ENCODE measurements around the gene ALOX15.
"Not testable (repeated sequence)": the region's sequence is repeated elsewhere in the genome, so short reads cannot be mapped to it uniquely, and the experiment has no call there.

The ALOX15 gene

GRCh38 chr17:4599505-4600281, 41.8 kb downstream of the ALOX15 start:
- H3K27ac Mint-ChIP-seq: no peak overlapping the region
- H3K9me3 Mint-ChIP-seq: no peaks in the 10 kb centered on the region
- DNase-seq (ENCODE audit: low spot score in 2 of 2): no peak
- peaks cover 17% of the 10 kb centered on the region for H3K27me3 Mint-ChIP-seq
- H3K4me3 Mint-ChIP-seq: no peak overlapping the region
- peaks cover 3% of the 10 kb centered on the region for H3K4me1 Mint-ChIP-seq
- H3K36me3 Mint-ChIP-seq: no peaks in the 10 kb centered on the region
- ATAC-seq (ENCODE audit: low read depth): no peak

- no peak for ATAC-seq (ENCODE audit: low read depth)
- H3K36me3 Mint-ChIP-seq: no peaks in the 10 kb centered on the region
- H3K27ac Mint-ChIP-seq: no peak overlapping the region
- peaks cover 3% of the 10 kb centered on the region for H3K4me1 Mint-ChIP-seq
- no peaks in the 10 kb centered on the region for H3K9me3 Mint-ChIP-seq
- DNase-seq (ENCODE audit: low spot score in 2 of 2): no peak
- no peak overlapping the region for H3K4me3 Mint-ChIP-seq
- peaks cover 15% of the 10 kb centered on the region for H3K27me3 Mint-ChIP-seq
Observed at GRCh38 chr17:4598776-4599504, 42.5 kb downstream of the ALOX15 start.

GRCh38 chr17:4597975-4598374, 43.5 kb downstream of the ALOX15 start:
- no peak overlapping the region for H3K4me3 Mint-ChIP-seq
- ATAC-seq (ENCODE audit: low read depth) (no peak), DNase-seq (ENCODE audit: low spot score in 2 of 2) (no peak)
- H3K36me3 Mint-ChIP-seq: no peaks in the 10 kb centered on the region
- H3K9me3 Mint-ChIP-seq: no peaks in the 10 kb centered on the region
- H3K27ac Mint-ChIP-seq: no peak overlapping the region
- peaks cover 3% of the 10 kb centered on the region for H3K4me1 Mint-ChIP-seq
- peaks cover 19% of the 10 kb centered on the region for H3K27me3 Mint-ChIP-seq

- ATAC-seq (ENCODE audit: low read depth) (no peak), DNase-seq (ENCODE audit: low spot score in 2 of 2) (no peak)
- no peaks in the 10 kb centered on the region for H3K36me3 Mint-ChIP-seq
- H3K27me3 Mint-ChIP-seq: peaks cover 24% of the 10 kb centered on the region
- no peak overlapping the region for H3K27ac Mint-ChIP-seq
- H3K4me1 Mint-ChIP-seq: peaks cover 3% of the 10 kb centered on the region
- no peaks in the 10 kb centered on the region for H3K9me3 Mint-ChIP-seq
- no peak overlapping the region for H3K4me3 Mint-ChIP-seq
Observed at GRCh38 chr17:4596636-4597380, 44.7 kb downstream of the ALOX15 start.

GRCh38 chr17:4595685-4596342, 45.7 kb downstream of the ALOX15 start:
- not testable (repeated sequence) for H3K4me1 Mint-ChIP-seq; ATAC-seq (ENCODE audit: low read depth); H3K4me3 Mint-ChIP-seq; DNase-seq (ENCODE audit: low spot score in 2 of 2); H3K36me3 Mint-ChIP-seq; H3K9me3 Mint-ChIP-seq; H3K27ac Mint-ChIP-seq
- H3K27me3 Mint-ChIP-seq: peaks cover 24% of the 10 kb centered on the region

- Mint-ChIP-seq H3K9me3 (no peaks in the 10 kb centered on the region), H3K4me3 (no peak overlapping the region), H3K27me3 (peaks cover 29% of the 10 kb centered on the region), H3K36me3 (no peaks in the 10 kb centered on the region), H3K27ac (no peak overlapping the region), H3K4me1 (peaks cover 3% of the 10 kb centered on the region)
- peak in 1 of 2 donors; percentile 35 for DNase-seq (ENCODE audit: low spot score in 2 of 2)
- peak; percentile 66 for ATAC-seq (ENCODE audit: low read depth)
Observed at GRCh38 chr17:4594931-4595684, 46.4 kb downstream of the ALOX15 start.

GRCh38 chr17:4594406-4594805, 47.1 kb downstream of the ALOX15 start:
- DNase-seq (ENCODE audit: low spot score in 2 of 2) (no peak), ATAC-seq (ENCODE audit: low read depth) (no peak)
- Mint-ChIP-seq H3K36me3 (no peaks in the 10 kb centered on the region), H3K27ac (no peak overlapping the region), H3K27me3 (peaks cover 31% of the 10 kb centered on the region), H3K4me1 (peaks cover 3% of the 10 kb centered on the region), H3K9me3 (no peaks in the 10 kb centered on the region), H3K4me3 (no peak overlapping the region)

GRCh38 chr17:4593021-4593421, 48.5 kb downstream of the ALOX15 start:
- H3K27me3 Mint-ChIP-seq: peaks cover 27% of the 10 kb centered on the region
- H3K27ac Mint-ChIP-seq: no peak overlapping the region
- H3K4me1 Mint-ChIP-seq: peaks cover 3% of the 10 kb centered on the region
- H3K36me3 Mint-ChIP-seq: no peaks in the 10 kb centered on the region
- DNase-seq (ENCODE audit: low spot score in 2 of 2) (no peak), ATAC-seq (ENCODE audit: low read depth) (no peak)
- H3K9me3 Mint-ChIP-seq: no peaks in the 10 kb centered on the region
- no peak overlapping the region for H3K4me3 Mint-ChIP-seq

- ATAC-seq (ENCODE audit: low read depth) (no peak), DNase-seq (ENCODE audit: low spot score in 2 of 2) (no peak)
- Mint-ChIP-seq H3K27ac (no peak overlapping the region), H3K36me3 (no peaks in the 10 kb centered on the region), H3K4me3 (no peak overlapping the region), H3K9me3 (no peaks in the 10 kb centered on the region), H3K4me1 (peaks cover 3% of the 10 kb centered on the region), H3K27me3 (peaks cover 27% of the 10 kb centered on the region)
Observed at GRCh38 chr17:4592240-4593005, 49.1 kb downstream of the ALOX15 start.

GRCh38 chr17:4591529-4591928, 49.9 kb downstream of the ALOX15 start:
- Mint-ChIP-seq H3K36me3 (no peaks in the 10 kb centered on the region), H3K4me1 (peaks cover 3% of the 10 kb centered on the region), H3K4me3 (no peak overlapping the region), H3K27me3 (peaks cover 27% of the 10 kb centered on the region), H3K9me3 (no peaks in the 10 kb centered on the region), H3K27ac (no peak overlapping the region)
- no peak for ATAC-seq (ENCODE audit: low read depth)
- no peak for DNase-seq (ENCODE audit: low spot score in 2 of 2)

GRCh38 chr17:4590981-4591453, 50.5 kb downstream of the ALOX15 start:
- peaks cover 3% of the 10 kb centered on the region for H3K4me1 Mint-ChIP-seq
- H3K27me3 Mint-ChIP-seq: peaks cover 28% of the 10 kb centered on the region
- H3K36me3 Mint-ChIP-seq: no peaks in the 10 kb centered on the region
- H3K4me3 Mint-ChIP-seq: no peak overlapping the region
- no peaks in the 10 kb centered on the region for H3K9me3 Mint-ChIP-seq
- no peak overlapping the region for H3K27ac Mint-ChIP-seq
- DNase-seq (ENCODE audit: low spot score in 2 of 2) (no peak), ATAC-seq (ENCODE audit: low read depth) (no peak)

GRCh38 chr17:4590042-4590441, 51.4 kb downstream of the ALOX15 start:
- H3K4me1 Mint-ChIP-seq; H3K4me3 Mint-ChIP-seq; H3K27ac Mint-ChIP-seq; H3K36me3 Mint-ChIP-seq; H3K9me3 Mint-ChIP-seq; DNase-seq (ENCODE audit: low spot score in 2 of 2); ATAC-seq (ENCODE audit: low read depth): not testable (repeated sequence)
- H3K27me3 Mint-ChIP-seq: peaks cover 32% of the 10 kb centered on the region

Data from memory B cell (primary cell).